Measurements from ENCODE around the gene MIAT.

DNA sequence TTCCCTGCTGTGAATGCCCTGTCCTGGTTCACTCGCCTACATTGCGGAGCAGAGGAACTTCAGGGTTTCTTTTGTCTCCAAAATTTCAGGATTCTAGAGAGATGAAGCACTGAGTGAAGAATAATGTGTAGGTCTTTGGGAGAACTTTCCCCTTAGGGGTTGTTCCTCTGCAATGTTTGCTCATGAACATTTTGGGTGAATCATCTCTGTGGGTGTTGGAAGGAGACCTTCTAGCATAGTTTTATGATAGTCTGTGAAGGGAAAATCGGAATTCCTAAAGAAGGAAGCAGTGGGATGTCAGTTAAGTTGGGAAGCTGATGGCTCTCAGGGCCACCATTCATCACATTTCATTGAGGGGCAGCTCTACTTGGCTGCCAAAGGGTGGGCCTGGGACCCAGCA is 64.8 kb downstream of the MIAT start:
- TF ChIP-seq, protein P1, sequence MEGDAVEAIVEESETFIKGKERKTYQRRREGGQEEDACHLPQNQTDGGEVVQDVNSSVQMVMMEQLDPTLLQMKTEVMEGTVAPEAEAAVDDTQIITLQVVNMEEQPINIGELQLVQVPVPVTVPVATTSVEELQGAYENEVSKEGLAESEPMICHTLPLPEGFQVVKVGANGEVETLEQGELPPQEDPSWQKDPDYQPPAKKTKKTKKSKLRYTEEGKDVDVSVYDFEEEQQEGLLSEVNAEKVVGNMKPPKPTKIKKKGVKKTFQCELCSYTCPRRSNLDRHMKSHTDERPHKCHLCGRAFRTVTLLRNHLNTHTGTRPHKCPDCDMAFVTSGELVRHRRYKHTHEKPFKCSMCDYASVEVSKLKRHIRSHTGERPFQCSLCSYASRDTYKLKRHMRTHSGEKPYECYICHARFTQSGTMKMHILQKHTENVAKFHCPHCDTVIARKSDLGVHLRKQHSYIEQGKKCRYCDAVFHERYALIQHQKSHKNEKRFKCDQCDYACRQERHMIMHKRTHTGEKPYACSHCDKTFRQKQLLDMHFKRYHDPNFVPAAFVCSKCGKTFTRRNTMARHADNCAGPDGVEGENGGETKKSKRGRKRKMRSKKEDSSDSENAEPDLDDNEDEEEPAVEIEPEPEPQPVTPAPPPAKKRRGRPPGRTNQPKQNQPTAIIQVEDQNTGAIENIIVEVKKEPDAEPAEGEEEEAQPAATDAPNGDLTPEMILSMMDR (IDR thresholded peaks at IDR 0.05) = no peak
- TF ChIP-seq POLR2A (IDR thresholded peaks at IDR 0.05) (no peak), POLR2AphosphoS5 (IDR thresholded peaks at IDR 0.05) (no peak)
